ENCODE measurements around the gene HOOK2.

The HOOK2 gene

GRCh38 chr19:12806242-12807081 lies 31.1 kb upstream of the HOOK2 start, which contains the start of gene RNASEH2A:
Gene RNASEH2A (plus strand): TSS chr19:12806584. CDS start chr19:12806674, 90 bp downstream.
- peak within 1 kb of the TSS; percentile 81 for H3K4me2 ChIP-seq
- no peak within 1 kb of the TSS for H3K27ac ChIP-seq
- no peaks in the 10 kb centered on the region for H4K20me1 ChIP-seq (ENCODE audit: insufficient read depth)
- no peaks in the 10 kb centered on the region for H3K36me3 ChIP-seq (ENCODE audit: insufficient read depth)
- H3K27me3 ChIP-seq (ENCODE audit: insufficient read depth, low read depth): peaks cover 11% of the 10 kb centered on the region
- H3K4me1 ChIP-seq (ENCODE audit: low read depth, poor library complexity, severe bottlenecking): no peaks in the 10 kb centered on the region
- H2AFZ ChIP-seq (ENCODE audit: low read depth): peak within 1 kb of the TSS; percentile 76
- TF ChIP-seq, protein P1, sequence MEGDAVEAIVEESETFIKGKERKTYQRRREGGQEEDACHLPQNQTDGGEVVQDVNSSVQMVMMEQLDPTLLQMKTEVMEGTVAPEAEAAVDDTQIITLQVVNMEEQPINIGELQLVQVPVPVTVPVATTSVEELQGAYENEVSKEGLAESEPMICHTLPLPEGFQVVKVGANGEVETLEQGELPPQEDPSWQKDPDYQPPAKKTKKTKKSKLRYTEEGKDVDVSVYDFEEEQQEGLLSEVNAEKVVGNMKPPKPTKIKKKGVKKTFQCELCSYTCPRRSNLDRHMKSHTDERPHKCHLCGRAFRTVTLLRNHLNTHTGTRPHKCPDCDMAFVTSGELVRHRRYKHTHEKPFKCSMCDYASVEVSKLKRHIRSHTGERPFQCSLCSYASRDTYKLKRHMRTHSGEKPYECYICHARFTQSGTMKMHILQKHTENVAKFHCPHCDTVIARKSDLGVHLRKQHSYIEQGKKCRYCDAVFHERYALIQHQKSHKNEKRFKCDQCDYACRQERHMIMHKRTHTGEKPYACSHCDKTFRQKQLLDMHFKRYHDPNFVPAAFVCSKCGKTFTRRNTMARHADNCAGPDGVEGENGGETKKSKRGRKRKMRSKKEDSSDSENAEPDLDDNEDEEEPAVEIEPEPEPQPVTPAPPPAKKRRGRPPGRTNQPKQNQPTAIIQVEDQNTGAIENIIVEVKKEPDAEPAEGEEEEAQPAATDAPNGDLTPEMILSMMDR (conservative IDR thresholded peaks at IDR 0.05; ENCODE audit: low read depth, low read length): no peak
- no peaks in the 10 kb centered on the region for H3K79me2 ChIP-seq (ENCODE audit: insufficient read depth, low read depth)
- H3K4me3 ChIP-seq (IDR thresholded peaks at IDR 0.05; ENCODE audit: insufficient read depth, low read depth, low read length): no peak within 1 kb of the TSS
- H3K9ac ChIP-seq: peak within 1 kb of the TSS; percentile 32; the same call in 1 of the 2 replicates

DNA sequence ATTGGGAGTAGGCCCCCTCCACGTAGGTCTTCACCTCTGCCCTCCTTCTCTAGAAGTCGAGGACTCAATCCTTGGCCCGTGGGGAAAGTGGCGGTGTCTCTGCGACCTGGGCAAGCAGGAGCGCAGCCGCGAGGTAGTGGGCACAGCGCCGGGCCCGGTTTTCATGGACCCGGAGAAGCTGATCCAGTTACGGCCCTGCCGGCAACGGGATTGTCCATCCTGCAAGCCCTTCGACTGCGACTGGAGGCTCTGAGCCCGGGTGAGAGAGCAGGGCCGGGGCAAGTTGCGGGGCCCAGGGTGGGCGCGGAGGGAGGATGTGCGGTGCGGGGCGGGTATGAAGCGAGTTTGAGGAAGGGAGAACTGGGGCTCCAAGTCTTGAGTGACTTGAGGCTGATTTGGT lies 28.7 kb upstream of the HOOK2 start:
- Histone ChIP-seq H3K9ac (no peak overlapping the region), H3K36me3 (ENCODE audit: insufficient read depth) (no peaks in the 10 kb centered on the region), H3K79me2 (ENCODE audit: insufficient read depth, low read depth) (no peaks in the 10 kb centered on the region), H3K4me2 (no peak overlapping the region), H3K27ac (no peak overlapping the region), H3K27me3 (ENCODE audit: insufficient read depth, low read depth) (peaks cover 13% of the 10 kb centered on the region), H2AFZ (ENCODE audit: low read depth) (no peak overlapping the region), H3K4me3 (IDR thresholded peaks at IDR 0.05; ENCODE audit: insufficient read depth, low read depth, low read length) (no peak overlapping the region), H3K4me1 (ENCODE audit: low read depth, poor library complexity, severe bottlenecking) (no peaks in the 10 kb centered on the region), H4K20me1 (ENCODE audit: insufficient read depth) (no peaks in the 10 kb centered on the region)
- TF ChIP-seq, protein P1 (conservative IDR thresholded peaks at IDR 0.05; ENCODE audit: low read depth, low read length): no peak

GRCh38 chr19:12802267-12803106 lies 27.1 kb upstream of the HOOK2 start:
- Histone ChIP-seq H4K20me1 (ENCODE audit: insufficient read depth) (no peaks in the 10 kb centered on the region), H3K79me2 (ENCODE audit: insufficient read depth, low read depth) (no peaks in the 10 kb centered on the region), H2AFZ (ENCODE audit: low read depth) (peak overlapping the region; percentile 85), H3K4me1 (ENCODE audit: low read depth, poor library complexity, severe bottlenecking) (no peaks in the 10 kb centered on the region), H3K36me3 (ENCODE audit: insufficient read depth) (no peaks in the 10 kb centered on the region), H3K4me2 (peak overlapping the region; percentile 69), H3K4me3 (IDR thresholded peaks at IDR 0.05; ENCODE audit: insufficient read depth, low read depth, low read length) (no peak overlapping the region), H3K27me3 (ENCODE audit: insufficient read depth, low read depth) (peaks cover 13% of the 10 kb centered on the region), H3K27ac (no peak overlapping the region), H3K9ac (no peak overlapping the region)
- TF ChIP-seq, protein P1 (conservative IDR thresholded peaks at IDR 0.05; ENCODE audit: low read depth, low read length): no peak

GRCh38 chr19:12801466-12802266 lies 26.3 kb upstream of the HOOK2 start, which contains the start of the genes PRDX2 and THSD8:
Gene PRDX2 (minus strand): TSS chr19:12801800. CDS start chr19:12801261, 539 bp downstream.
Gene THSD8 (plus strand): TSS chr19:12802069. CDS start chr19:12802072, 3 bp downstream.
- H3K4me3 ChIP-seq (IDR thresholded peaks at IDR 0.05; ENCODE audit: insufficient read depth, low read depth, low read length): no peak within 1 kb of the TSS
- peak within 1 kb of the TSS; percentile 69 for H3K4me2 ChIP-seq
- H3K79me2 ChIP-seq (ENCODE audit: insufficient read depth, low read depth): no peaks in the 10 kb centered on the region
- TF ChIP-seq, protein P1 (conservative IDR thresholded peaks at IDR 0.05; ENCODE audit: low read depth, low read length): no peak
- H3K4me1 ChIP-seq (ENCODE audit: low read depth, poor library complexity, severe bottlenecking): no peaks in the 10 kb centered on the region
- H3K36me3 ChIP-seq (ENCODE audit: insufficient read depth): no peaks in the 10 kb centered on the region
- H3K9ac ChIP-seq: peak within 1 kb of the TSS; percentile 52; the same call in 1 of the 2 replicates
- H3K27me3 ChIP-seq (ENCODE audit: insufficient read depth, low read depth): peaks cover 13% of the 10 kb centered on the region
- H4K20me1 ChIP-seq (ENCODE audit: insufficient read depth): no peaks in the 10 kb centered on the region
- H3K27ac ChIP-seq: no peak within 1 kb of the TSS
- H2AFZ ChIP-seq (ENCODE audit: low read depth): peak within 1 kb of the TSS; percentile 85
